Head of caudate nucleus (tissue), 42 donors: ENCODE results near the gene REEP6.
"Not testable (repeated sequence)": the region's sequence is repeated elsewhere in the genome, so short reads cannot be mapped to it uniquely, and the experiment has no call there.

ENCODE experiments used
- DNase-seq, 42 donors: peaks; one replicate each; pipeline versions ENCODE4 v3.0.0 to v3.0.0-alpha.2; 2020 to 2021; ENCODE audit warnings: mixed read lengths in 7 of 42
- intact Hi-C: fragments of 100-400 bp; cut with DNase I; formaldehyde crosslinking; loops from one replicate; pipeline ENCODE4 v1.15.0; 2022

Gene REEP6

GRCh38 chr19:1499231-1499630, 8.2 kb downstream of the REEP6 start:
- intact Hi-C loops: not testable (repeated sequence)

GRCh38 chr19:1501200-1501595, 10.2 kb downstream of the REEP6 start:
- no peak for DNase-seq
- intact Hi-C loops: no loop called here

More at GRCh38 chr19:1499231-1499630, 8.2 kb downstream of the REEP6 start:
- DNase-seq: not testable (repeated sequence)

- intact Hi-C loops: no loop called here
- no peak for DNase-seq
Observed at GRCh38 chr19:1502433-1503088, 11.6 kb downstream of the REEP6 start.

- peak; percentile 30 to 85 (median 63) for DNase-seq
- intact Hi-C loops: no loop called here
Observed at GRCh38 chr19:1503089-1503924, 12.3 kb downstream of the REEP6 start.

- DNase-seq: no peak
- intact Hi-C loops: no loop called here
Observed at GRCh38 chr19:1503925-1504773, 13.2 kb downstream of the REEP6 start.

- intact Hi-C loops: no loop called here
- DNase-seq: no peak
Observed at GRCh38 chr19:1505012-1505411, 14.0 kb downstream of the REEP6 start.

- intact Hi-C loops: no loop called here
- DNase-seq: no peak
Observed at GRCh38 chr19:1505991-1506881, 15.3 kb downstream of the REEP6 start.

GRCh38 chr19:1507192-1507660, 16.2 kb downstream of the REEP6 start:
- intact Hi-C loops: no loop called here

GRCh38 chr19:1507763-1508506, 17.0 kb downstream of the REEP6 start:
- peak; percentile 90 to 97 (median 94) for DNase-seq
- intact Hi-C loops: loop anchor here (2.0 kb wide), 1 partner anchor 17 kb away; the partner anchor contains the start of genes PCSK4 and REEP6

More at GRCh38 chr19:1507192-1507660, 16.2 kb downstream of the REEP6 start:
- DNase-seq: peak in 1 of 42 donors; percentile 10

GRCh38 chr19:1508507-1508856, 17.5 kb downstream of the REEP6 start:
- DNase-seq: no peak

GRCh38 chr19:1509602-1510441, 18.8 kb downstream of the REEP6 start:
- DNase-seq: peak in 21 of 42 donors; percentile 23 to 74 (median 47)
- intact Hi-C loops: loop anchor here (2.0 kb wide), 1 partner anchor 19 kb away; the partner anchor contains the start of genes PCSK4 and REEP6

More at GRCh38 chr19:1508507-1508856, 17.5 kb downstream of the REEP6 start:
- intact Hi-C loops: loop anchor here (2.0 kb wide), 1 partner anchor 18 kb away; the partner anchor contains the start of genes PCSK4 and REEP6

- no peak for DNase-seq
- intact Hi-C loops: no loop called here
Observed at GRCh38 chr19:1510442-1510806, 19.4 kb downstream of the REEP6 start.

- no peak for DNase-seq
- intact Hi-C loops: no loop called here
Observed at GRCh38 chr19:1510807-1511206, 19.8 kb downstream of the REEP6 start.

- DNase-seq: no peak
- intact Hi-C loops: no loop called here
Observed at GRCh38 chr19:1511318-1512317, 20.6 kb downstream of the REEP6 start.
